Measurements from ENCODE around the gene ANXA5.
"Not testable (repeated sequence)": the region's sequence is repeated elsewhere in the genome, so short reads cannot be mapped to it uniquely, and the experiment has no call there.

Gene ANXA5

GRCh38 chr4:121696581-121697461 is at the start of gene ANXA5:
Gene ANXA5 (minus strand): TSS chr4:121696980. CDS start chr4:121696589, 391 bp downstream.
- peak in 1 of 2 donors; percentile 95 for DNase-seq

- no peak for DNase-seq
These were observed 46.0 kb upstream of the ANXA5 start for GRCh38 chr4:121742794-121743193.

- DNase-seq = no peak
These were observed 45.0 kb upstream of the ANXA5 start for GRCh38 chr4:121741751-121742150.

- no peak for DNase-seq
These were observed 44.1 kb upstream of the ANXA5 start for GRCh38 chr4:121740796-121741409.

- DNase-seq = no peak
These were observed 42.8 kb upstream of the ANXA5 start for GRCh38 chr4:121739575-121739974.

GRCh38 chr4:121738780-121739535 is 42.2 kb upstream of the ANXA5 start:
- DNase-seq = no peak

- DNase-seq = no peak
These were observed 41.2 kb upstream of the ANXA5 start for GRCh38 chr4:121737846-121738554.

- DNase-seq = no peak
These were observed 40.1 kb upstream of the ANXA5 start for GRCh38 chr4:121736735-121737351.

- DNase-seq = no peak
These were observed 37.8 kb upstream of the ANXA5 start for GRCh38 chr4:121734571-121734970.

GRCh38 chr4:121733942-121734341 is 37.2 kb upstream of the ANXA5 start:
- no peak for DNase-seq

GRCh38 chr4:121729753-121730152 is 33.0 kb upstream of the ANXA5 start:
- DNase-seq = not testable (repeated sequence)

GRCh38 chr4:121728798-121729226 is 32.0 kb upstream of the ANXA5 start:
- no peak for DNase-seq

GRCh38 chr4:121728066-121728465 is 31.3 kb upstream of the ANXA5 start:
- DNase-seq = no peak

- DNase-seq = no peak
These were observed 30.0 kb upstream of the ANXA5 start for GRCh38 chr4:121726642-121727268.

- no peak for DNase-seq
These were observed 27.9 kb upstream of the ANXA5 start for GRCh38 chr4:121724671-121725070.

GRCh38 chr4:121721700-121722099 is 24.9 kb upstream of the ANXA5 start:
- no peak for DNase-seq

GRCh38 chr4:121720109-121720508 is 23.3 kb upstream of the ANXA5 start:
- DNase-seq = no peak

- DNase-seq = no peak
These were observed 21.0 kb upstream of the ANXA5 start for GRCh38 chr4:121717680-121718237.

- DNase-seq = no peak
These were observed 17.8 kb upstream of the ANXA5 start for GRCh38 chr4:121714548-121714947.

GRCh38 chr4:121712783-121713182 is 16.0 kb upstream of the ANXA5 start:
- no peak for DNase-seq

GRCh38 chr4:121712001-121712651 is 15.3 kb upstream of the ANXA5 start:
- DNase-seq = no peak

All from bone marrow (tissue), 2 donors.